OCI-LY1 (cell line): ENCODE data around the gene MZB1.

Source experiments
- EZH2 ChIP-seq: fragments of 200-600 bp; sonication (generic), shearing (Covaris generic); IDR thresholded peaks from 2 replicates; pipeline ENCODE4 v1.8.0; 2017; ENCODE audit warnings: borderline replicate concordance, mixed run types, mild to moderate bottlenecking, antibody characterized with exemption, low read length, moderate library complexity, mixed read lengths
- TF ChIP-seq, protein P1 (sequence below): fragments of 200-600 bp; sonication (generic), shearing (Covaris generic); IDR thresholded peaks from 2 replicates; pipeline ENCODE4 v1.5.1; 2017; ENCODE audit warnings: mild to moderate bottlenecking, antibody characterized with exemption, low read length, moderate library complexity, mixed read lengths

DNA sequence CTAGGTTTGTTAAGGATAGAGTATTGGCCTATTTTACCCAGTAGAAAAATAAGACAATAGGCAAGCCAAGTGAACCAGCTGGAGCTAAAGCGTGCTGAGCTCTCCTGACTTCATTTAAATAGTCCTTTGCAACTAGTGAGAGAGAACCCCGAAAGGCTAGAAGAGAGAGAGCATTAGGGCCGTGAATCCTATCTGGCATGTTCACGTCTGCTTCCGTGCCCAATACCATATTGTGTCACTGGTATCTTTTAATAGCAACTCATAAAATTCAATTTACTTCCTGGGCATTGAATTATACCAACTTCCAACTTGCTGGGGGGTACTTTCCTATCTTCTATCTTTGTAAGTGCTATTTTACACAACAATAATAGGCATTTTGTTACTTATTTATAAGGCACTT is 35.8 kb upstream of the MZB1 start:
- TF ChIP-seq, protein P1, sequence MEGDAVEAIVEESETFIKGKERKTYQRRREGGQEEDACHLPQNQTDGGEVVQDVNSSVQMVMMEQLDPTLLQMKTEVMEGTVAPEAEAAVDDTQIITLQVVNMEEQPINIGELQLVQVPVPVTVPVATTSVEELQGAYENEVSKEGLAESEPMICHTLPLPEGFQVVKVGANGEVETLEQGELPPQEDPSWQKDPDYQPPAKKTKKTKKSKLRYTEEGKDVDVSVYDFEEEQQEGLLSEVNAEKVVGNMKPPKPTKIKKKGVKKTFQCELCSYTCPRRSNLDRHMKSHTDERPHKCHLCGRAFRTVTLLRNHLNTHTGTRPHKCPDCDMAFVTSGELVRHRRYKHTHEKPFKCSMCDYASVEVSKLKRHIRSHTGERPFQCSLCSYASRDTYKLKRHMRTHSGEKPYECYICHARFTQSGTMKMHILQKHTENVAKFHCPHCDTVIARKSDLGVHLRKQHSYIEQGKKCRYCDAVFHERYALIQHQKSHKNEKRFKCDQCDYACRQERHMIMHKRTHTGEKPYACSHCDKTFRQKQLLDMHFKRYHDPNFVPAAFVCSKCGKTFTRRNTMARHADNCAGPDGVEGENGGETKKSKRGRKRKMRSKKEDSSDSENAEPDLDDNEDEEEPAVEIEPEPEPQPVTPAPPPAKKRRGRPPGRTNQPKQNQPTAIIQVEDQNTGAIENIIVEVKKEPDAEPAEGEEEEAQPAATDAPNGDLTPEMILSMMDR = no peak
- no peak for TF ChIP-seq EZH2
